HUES48 (cell line): Measurements from ENCODE around the gene THBS2.

ENCODE experiments used
- H3K27ac ChIP-seq: one replicate; pipeline ENCODE4 v1.7.0; 2013; ENCODE audit warnings: low read depth, low read length, inconsistent platforms
- H3K27me3 ChIP-seq: 2 replicates; pipeline ENCODE4 v1.6.1; 2013; ENCODE audit warnings: mild to moderate bottlenecking, low read length; ENCODE audit not compliant: control insufficient read depth, insufficient read depth
- H3K36me3 ChIP-seq: 2 replicates; pipeline ENCODE4 v1.6.1; 2013; ENCODE audit warnings: low read length; ENCODE audit not compliant: control insufficient read depth, insufficient read depth
- H3K4me1 ChIP-seq: 2 replicates; pipeline ENCODE4 v1.6.1; 2013; ENCODE audit warnings: mild to moderate bottlenecking, low read length; ENCODE audit not compliant: control insufficient read depth, insufficient read depth
- H3K4me3 ChIP-seq: 2 replicates; pipeline ENCODE4 v1.5.1; 2013; ENCODE audit warnings: mild to moderate bottlenecking, low read depth, low read length
- H3K9ac ChIP-seq: 2 replicates; pipeline ENCODE4 v1.6.1; 2013; ENCODE audit warnings: mild to moderate bottlenecking, low read depth, low read length, moderate library complexity
- H3K9me3 ChIP-seq: 2 replicates; pipeline ENCODE4 v1.6.1; 2013; ENCODE audit warnings: low read length; ENCODE audit not compliant: control insufficient read depth, insufficient read depth

Gene THBS2

DNA sequence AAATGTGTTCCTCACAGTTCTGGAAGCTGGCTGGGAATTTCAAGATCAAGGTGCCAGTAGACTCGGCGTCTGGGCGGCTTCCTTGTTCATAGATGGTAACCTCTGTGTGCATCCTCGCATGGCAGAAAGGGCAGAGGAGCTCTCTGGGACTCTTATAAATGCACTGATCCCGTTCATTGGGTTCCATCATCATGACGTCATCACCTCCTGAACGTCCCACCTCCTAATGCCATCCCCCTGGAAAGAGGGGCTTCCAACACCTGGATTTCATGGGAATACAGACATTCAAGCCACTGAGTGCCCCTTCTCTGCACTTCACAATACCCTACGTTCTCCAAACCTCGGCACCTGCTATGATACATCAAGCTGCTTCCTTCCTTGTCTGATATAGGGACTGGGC is 37.5 kb upstream of the THBS2 start:
- Histone ChIP-seq H3K36me3 (no peaks in the 10 kb centered on the region), H3K4me3 (no peak overlapping the region), H3K4me1 (peaks cover 6% of the 10 kb centered on the region; the same call in 1 of the 2 replicates), H3K27ac (no peak overlapping the region), H3K9ac (no peak overlapping the region), H3K9me3 (no peaks in the 10 kb centered on the region), H3K27me3 (no peaks in the 10 kb centered on the region)

DNA sequence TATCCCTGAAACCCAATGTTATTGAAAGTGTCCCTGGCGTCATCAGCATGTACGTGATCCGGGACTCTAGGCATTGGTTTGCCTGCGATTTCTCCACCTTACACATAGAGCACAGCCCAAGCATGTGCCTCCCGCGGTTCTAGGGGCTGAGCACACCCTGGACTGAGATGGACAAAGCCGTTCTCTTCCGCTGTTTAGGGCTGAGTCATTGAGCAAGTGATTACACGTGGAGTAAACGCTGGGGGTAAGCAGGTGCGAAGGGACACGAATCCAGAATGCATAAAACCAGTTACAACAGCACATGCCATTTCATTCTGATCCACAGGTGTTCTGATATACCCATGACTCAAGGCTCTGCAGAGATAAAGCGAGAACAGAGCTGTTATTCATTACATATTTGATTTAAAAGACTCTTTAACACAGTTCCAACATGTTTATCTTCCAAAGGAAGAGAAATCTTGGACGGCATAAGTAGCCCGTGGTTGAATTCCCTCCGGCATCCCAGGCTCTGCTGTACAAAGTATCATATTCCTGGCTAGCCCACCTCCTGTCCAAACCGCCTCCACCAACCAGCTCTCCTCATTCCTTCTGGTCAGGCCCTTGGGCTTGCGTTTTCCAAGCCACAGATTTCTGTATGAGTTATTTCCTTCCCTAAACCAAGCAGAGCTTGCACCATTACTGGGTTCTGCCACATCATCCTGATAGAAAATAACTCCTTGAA is 36.1 kb upstream of the THBS2 start:
- no peaks in the 10 kb centered on the region for H3K9me3 ChIP-seq
- no peaks in the 10 kb centered on the region for H3K36me3 ChIP-seq
- H3K27me3 ChIP-seq, result no peaks in the 10 kb centered on the region
- H3K4me3 ChIP-seq, result no peak overlapping the region
- no peak overlapping the region for H3K9ac ChIP-seq
- H3K27ac ChIP-seq, result no peak overlapping the region
- H3K4me1 ChIP-seq, result peaks cover 6% of the 10 kb centered on the region; the same call in 1 of the 2 replicates

DNA sequence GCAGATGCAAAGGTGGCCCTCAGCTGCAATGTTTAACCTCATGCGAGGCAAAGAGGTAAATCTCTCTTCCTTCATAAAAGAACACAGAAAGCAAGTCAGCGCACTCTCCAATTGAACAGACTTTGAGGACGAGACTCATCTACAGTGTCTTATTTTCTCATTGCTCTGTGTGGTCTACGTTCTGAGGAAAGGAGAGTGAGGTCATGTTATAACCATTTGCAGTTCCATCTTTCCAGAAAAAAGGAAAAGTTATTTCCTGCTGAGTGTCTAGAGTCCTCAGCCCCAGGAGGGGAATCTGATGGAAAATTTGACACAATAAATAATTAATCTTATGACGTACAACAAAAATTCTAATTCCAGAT is 35.6 kb upstream of the THBS2 start:
- no peak overlapping the region for H3K4me3 ChIP-seq
- H3K27ac ChIP-seq, result no peak overlapping the region
- peaks cover 6% of the 10 kb centered on the region; the same call in 1 of the 2 replicates for H3K4me1 ChIP-seq
- H3K9ac ChIP-seq, result no peak overlapping the region
- H3K9me3 ChIP-seq, result no peaks in the 10 kb centered on the region
- H3K36me3 ChIP-seq, result no peaks in the 10 kb centered on the region
- H3K27me3 ChIP-seq, result no peaks in the 10 kb centered on the region

DNA sequence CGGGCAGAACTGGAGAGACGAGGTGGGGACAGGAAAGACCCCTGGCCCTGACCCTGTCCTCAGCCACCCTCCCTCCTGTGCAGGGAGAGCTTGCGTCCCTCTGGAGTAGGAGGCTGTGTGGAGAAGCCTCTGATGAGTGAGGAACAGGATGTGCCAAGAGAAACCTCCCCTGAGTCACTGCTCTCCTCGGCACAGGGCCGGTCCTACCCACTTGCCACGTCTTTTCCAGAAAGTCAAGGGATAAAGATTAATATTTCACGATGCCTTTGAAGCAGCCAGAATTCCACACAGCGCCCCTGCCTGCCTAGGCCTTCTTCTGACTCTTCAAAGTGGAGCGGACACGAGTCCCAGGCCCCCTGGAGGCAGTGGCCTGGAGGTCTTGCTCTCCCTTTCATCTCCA is 34.9 kb upstream of the THBS2 start:
- H3K4me1 ChIP-seq, result peaks cover 6% of the 10 kb centered on the region; the same call in 1 of the 2 replicates
- H3K27ac ChIP-seq, result no peak overlapping the region
- H3K9ac ChIP-seq, result no peak overlapping the region
- no peaks in the 10 kb centered on the region for H3K9me3 ChIP-seq
- no peaks in the 10 kb centered on the region for H3K27me3 ChIP-seq
- no peak overlapping the region for H3K4me3 ChIP-seq
- no peaks in the 10 kb centered on the region for H3K36me3 ChIP-seq

DNA sequence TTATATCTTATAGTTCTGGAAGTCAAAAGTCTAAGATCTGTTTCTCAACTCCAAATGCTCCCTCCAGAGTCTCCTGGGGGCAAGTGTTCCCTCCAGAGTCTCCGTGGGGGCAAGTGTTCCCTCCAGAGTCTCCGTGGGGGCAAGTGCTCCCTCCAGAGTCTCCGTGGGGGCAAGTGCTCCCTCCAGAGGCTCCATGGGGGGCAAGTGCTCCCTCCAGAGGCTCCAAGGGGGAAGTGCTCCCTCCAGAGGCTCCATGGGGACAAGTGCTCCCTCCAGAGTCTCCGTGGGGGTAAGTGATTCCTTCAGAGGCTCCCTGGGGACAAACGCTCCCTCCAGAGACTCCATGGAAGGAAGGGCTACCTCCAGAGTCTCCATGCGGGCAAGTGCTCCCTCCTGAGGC is 34.0 kb upstream of the THBS2 start:
- Histone ChIP-seq H3K27me3 (no peaks in the 10 kb centered on the region), H3K4me3 (no peak overlapping the region), H3K36me3 (no peaks in the 10 kb centered on the region), H3K27ac (no peak overlapping the region), H3K9ac (no peak overlapping the region), H3K9me3 (no peaks in the 10 kb centered on the region), H3K4me1 (peaks cover 5% of the 10 kb centered on the region; the same call in 1 of the 2 replicates)

DNA sequence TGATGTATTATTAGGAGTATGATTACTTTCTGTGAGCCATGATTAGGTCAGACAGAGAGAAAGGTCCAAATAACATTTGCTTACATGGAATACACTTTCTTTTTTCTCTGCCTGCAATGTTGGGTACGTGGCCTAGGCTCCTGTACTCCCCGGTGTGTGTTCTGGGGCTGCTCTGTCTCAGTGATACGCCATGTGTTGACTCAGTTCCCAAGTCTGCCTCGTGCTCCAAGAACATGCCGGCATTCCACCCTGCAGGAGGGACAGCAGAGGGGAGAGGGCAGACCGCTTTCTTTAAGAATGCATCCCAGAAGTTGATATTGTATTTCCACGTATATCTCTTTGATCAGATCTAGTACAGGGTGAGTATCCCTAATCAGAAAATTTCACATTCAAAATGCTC is 33.3 kb upstream of the THBS2 start:
- Histone ChIP-seq H3K9ac (no peak overlapping the region), H3K27me3 (no peaks in the 10 kb centered on the region), H3K27ac (no peak overlapping the region), H3K4me3 (no peak overlapping the region), H3K4me1 (no peaks in the 10 kb centered on the region), H3K36me3 (no peaks in the 10 kb centered on the region), H3K9me3 (no peaks in the 10 kb centered on the region)

DNA sequence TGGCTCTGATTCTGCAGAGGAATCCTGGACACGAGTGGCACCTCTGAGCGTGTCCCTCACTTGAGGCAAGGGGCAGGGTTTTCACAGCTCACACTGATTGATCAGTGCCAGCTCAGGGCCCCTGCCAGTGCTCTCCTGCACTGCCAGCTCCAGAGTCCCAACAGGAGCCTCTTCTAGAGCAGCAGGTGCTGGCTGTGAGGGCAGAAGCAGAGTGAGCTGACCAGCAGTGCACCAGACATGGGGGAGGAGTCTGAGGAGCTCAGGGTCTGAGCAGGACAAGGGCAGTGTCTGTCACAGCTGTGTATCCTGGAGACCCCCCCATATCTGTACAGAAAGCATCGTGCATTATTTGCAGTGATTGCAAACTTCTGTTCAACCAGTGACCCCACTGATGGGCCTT is 31.5 kb upstream of the THBS2 start:
- Histone ChIP-seq H3K4me1 (no peaks in the 10 kb centered on the region), H3K27ac (no peak overlapping the region), H3K27me3 (no peaks in the 10 kb centered on the region), H3K4me3 (no peak overlapping the region), H3K36me3 (no peaks in the 10 kb centered on the region), H3K9ac (no peak overlapping the region), H3K9me3 (no peaks in the 10 kb centered on the region)

DNA sequence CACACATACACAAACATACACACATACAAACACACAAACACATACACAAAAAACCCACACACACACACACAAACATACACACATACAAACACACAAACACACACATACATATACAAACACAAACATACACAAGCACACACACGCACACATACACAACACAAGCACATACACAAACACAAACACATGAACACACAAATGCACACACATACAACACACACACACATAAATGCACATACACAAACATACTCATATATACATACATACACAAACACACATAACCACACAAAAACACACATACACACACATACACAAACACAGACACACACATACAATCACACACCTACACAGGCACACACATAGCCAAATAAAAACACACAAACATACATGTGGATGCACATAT is 30.3 kb upstream of the THBS2 start:
- H3K9me3 ChIP-seq, result no peaks in the 10 kb centered on the region

DNA sequence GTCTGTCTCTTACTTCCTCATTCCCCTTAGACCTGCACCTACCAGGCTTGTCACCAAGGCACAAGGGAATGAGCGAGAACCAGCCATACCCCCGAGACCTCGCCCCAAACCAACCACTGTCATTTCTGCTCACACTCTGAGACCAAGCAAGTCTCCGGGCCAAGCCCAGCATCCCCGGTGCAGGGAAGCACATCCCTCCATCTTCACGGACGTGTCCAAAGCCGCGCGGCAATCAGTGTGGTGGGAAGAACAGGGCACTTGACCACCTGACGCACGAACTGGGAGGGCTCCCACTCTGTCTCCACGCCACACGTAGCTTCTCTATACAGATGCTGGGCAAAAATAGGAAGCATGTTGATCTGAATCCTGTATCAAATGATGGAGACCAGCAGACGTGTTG is 28.4 kb upstream of the THBS2 start:
- Histone ChIP-seq H3K9me3 (no peaks in the 10 kb centered on the region), H3K27me3 (no peaks in the 10 kb centered on the region), H3K9ac (no peak overlapping the region), H3K4me1 (no peaks in the 10 kb centered on the region), H3K4me3 (no peak overlapping the region), H3K27ac (no peak overlapping the region), H3K36me3 (no peaks in the 10 kb centered on the region)

More for the DNA sequence above, 30.3 kb upstream of the THBS2 start:
- Histone ChIP-seq H3K36me3 (no peaks in the 10 kb centered on the region), H3K9ac (no peak overlapping the region), H3K4me3 (no peak overlapping the region), H3K4me1 (no peaks in the 10 kb centered on the region), H3K27me3 (no peaks in the 10 kb centered on the region), H3K27ac (no peak overlapping the region)

DNA sequence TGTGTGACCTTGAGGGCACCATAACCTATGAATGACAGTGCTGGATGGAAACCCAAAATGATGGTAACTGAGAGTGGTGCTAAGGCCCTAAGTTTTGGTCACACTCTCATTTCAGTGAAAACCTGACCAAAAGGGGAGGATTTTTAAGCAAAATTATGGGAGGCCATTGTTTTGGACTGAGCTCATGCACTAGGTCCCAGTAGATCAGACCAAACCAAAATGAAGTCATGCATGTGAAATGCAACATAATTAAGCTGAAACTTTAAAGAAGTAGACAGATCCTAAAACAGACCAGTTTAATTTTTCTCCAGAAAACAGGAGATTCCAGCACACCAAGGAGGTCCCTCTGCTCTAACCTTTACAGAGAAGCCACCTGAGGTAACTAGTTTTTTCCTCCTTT is 24.0 kb upstream of the THBS2 start:
- Histone ChIP-seq H3K4me3 (no peak overlapping the region), H3K9me3 (peaks cover 5% of the 10 kb centered on the region; the same call in 1 of the 2 replicates), H3K27me3 (no peaks in the 10 kb centered on the region), H3K4me1 (no peaks in the 10 kb centered on the region), H3K9ac (no peak overlapping the region), H3K27ac (no peak overlapping the region), H3K36me3 (no peaks in the 10 kb centered on the region)

DNA sequence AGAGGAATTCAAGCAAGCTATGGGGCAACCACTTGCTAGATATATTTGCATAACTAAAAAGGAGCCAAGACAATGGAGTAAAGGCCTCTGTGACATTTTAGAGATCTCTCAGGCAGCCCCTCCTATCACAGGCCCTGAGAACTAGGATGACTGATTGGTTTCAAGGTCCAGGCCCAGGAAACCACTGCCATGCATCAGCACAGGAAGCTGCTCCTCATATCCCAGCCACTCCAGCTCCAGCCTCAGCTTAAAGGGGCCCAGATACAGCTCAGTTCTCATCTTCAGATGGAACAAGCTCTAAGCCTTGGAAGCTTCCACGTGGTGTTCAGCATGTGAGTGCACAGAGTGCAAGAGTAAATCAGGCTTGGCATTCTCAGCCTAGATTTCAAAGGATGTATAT is 21.1 kb upstream of the THBS2 start:
- Histone ChIP-seq H3K4me1 (peaks cover 24% of the 10 kb centered on the region), H3K36me3 (no peaks in the 10 kb centered on the region), H3K27me3 (no peaks in the 10 kb centered on the region), H3K9ac (no peak overlapping the region), H3K9me3 (peaks cover 5% of the 10 kb centered on the region; the same call in 1 of the 2 replicates), H3K4me3 (no peak overlapping the region), H3K27ac (no peak overlapping the region)
